GM12878 (cell line): Measurements from ENCODE around the gene IL23R. TPM values are rescaled to one million over a fixed set of nuclear protein-coding genes. Genes with fewer than 3 reads are reported as not detected.

ENCODE experiments used
- ATAC-seq: fragments of 200-7000 bp; cut with Tn5 transposase; 3 replicates; pipeline ENCODE4 v1.9.1; 2020; ENCODE audit warnings: mild to moderate bottlenecking, moderate library complexity
- BruUV-seq: library from RNA; stranded (reverse); fragments of 400-500 nt; replicated peaks from 2 replicates; lab custom pipeline; 2021; lab: Mats Ljungman, UMichigan
- CTCF ChIA-PET: fragments of 300-600 bp; sonication (Branson Sonifier 250); formaldehyde crosslinking; extraction: SDS; loops from one replicate; lab custom pipeline; 2021; ENCODE audit warnings: inconsistent platforms; lab: Yijun Ruan, JAX
- POLR2A ChIA-PET: fragments of 350-600 bp; formaldehyde crosslinking; extraction: SDS; loops from one replicate; lab custom pipeline; 2021; ENCODE audit warnings: inconsistent platforms; lab: Charles Lee
- RAD21 ChIA-PET: fragments of 300-600 bp; sonication (Branson Sonifier 250); formaldehyde crosslinking; loops from one replicate; lab custom pipeline; 2023; ENCODE audit warnings: antibody characterized with exemption; ENCODE audit not compliant: unreplicated experiment; lab: Charles Lee
- SMC1A ChIA-PET: fragments of 300-600 bp; sonication (Branson Sonifier 250); formaldehyde crosslinking; loops from one replicate; lab custom pipeline; 2023; ENCODE audit not compliant: unreplicated experiment, uncharacterized antibody; lab: Charles Lee
- DNase-seq: peaks from one replicate; pipeline ENCODE4 v3.0.0-alpha.2; 2011; ENCODE audit warnings: low read depth, low spot score
- FAIRE-seq: peaks from 3 replicates; lab custom pipeline; 2011; peaks lifted over from hg19 to GRCh38; lab: Jason Lieb, UNC
- H2AFZ ChIP-seq: 2 replicates; pipeline ENCODE4 v1.6.0; 2011; ENCODE audit warnings: low read depth, low read length, control low read depth; ENCODE audit not compliant: control insufficient read depth
- H3K27ac ChIP-seq: 2 replicates; pipeline ENCODE4 v1.5.1; 2011; ENCODE audit warnings: control low read depth; ENCODE audit not compliant: control insufficient read depth, insufficient read depth
- H3K27me3 ChIP-seq, 2 experiments: replicated peaks in 1 of 2; 2 replicates each; pipeline versions ENCODE4 v1.6.0 to v1.6.1; 2011; ENCODE audit warnings: low read length in 1 of 2; ENCODE audit not compliant: control insufficient read depth in 2 of 2, insufficient read depth in 2 of 2
- H3K36me3 ChIP-seq, 2 experiments: 2 replicates each; pipeline ENCODE4 v1.5.1; 2011; ENCODE audit warnings: low read length in 1 of 2; ENCODE audit not compliant: control insufficient read depth in 2 of 2, insufficient read depth in 2 of 2
- H3K4me1 ChIP-seq: 2 replicates; pipeline ENCODE4 v1.6.1; 2011; ENCODE audit warnings: mild to moderate bottlenecking, low read length, moderate library complexity, mixed read lengths; ENCODE audit not compliant: control insufficient read depth, insufficient read depth
- H3K4me2 ChIP-seq: 2 replicates; pipeline ENCODE4 v1.6.0; 2011; ENCODE audit warnings: control low read depth; ENCODE audit not compliant: control insufficient read depth, insufficient read depth
- H3K4me3 ChIP-seq: fragments of 200-600 bp; sonication (generic); 2 replicates; pipeline ENCODE4 v1.5.1; 2016
- H3K79me2 ChIP-seq: 2 replicates; pipeline ENCODE4 v1.6.0; 2011; ENCODE audit warnings: low read length; ENCODE audit not compliant: control insufficient read depth, insufficient read depth
- H3K9ac ChIP-seq: 2 replicates; pipeline ENCODE4 v1.8.0; 2011; ENCODE audit warnings: low read length, control low read depth, mixed read lengths; ENCODE audit not compliant: control insufficient read depth, insufficient read depth
- H3K9me3 ChIP-seq: replicated peaks from 3 replicates; pipeline ENCODE4 v1.5.1; 2011; ENCODE audit warnings: mild to moderate bottlenecking, low read length; ENCODE audit not compliant: control insufficient read depth, insufficient read depth
- H4K20me1 ChIP-seq: 2 replicates; pipeline ENCODE4 v1.6.0; 2011; ENCODE audit not compliant: control insufficient read depth, insufficient read depth
- BHLHE40 ChIP-seq, 2 experiments: fragments of 450-650 bp in 1 of 2; IDR thresholded peaks; 2 replicates each; pipeline ENCODE4 v1.6.1; 2011 to 2017; ENCODE audit warnings: low read depth in 2 of 2, borderline replicate concordance in 1 of 2, improper control_type of control experiment in 1 of 2, low read length in 1 of 2, mild to moderate bottlenecking in 1 of 2
- CBFB ChIP-seq: IDR thresholded peaks from 2 replicates; pipeline ENCODE4 v1.6.1; 2016; ENCODE audit warnings: antibody characterized with exemption, low read depth
- CREM ChIP-seq: IDR thresholded peaks from 2 replicates; pipeline ENCODE4 v1.6.1; 2014; ENCODE audit warnings: antibody characterized with exemption, low read depth
- DPF2 ChIP-seq: fragments of 450-650 bp; IDR thresholded peaks from 2 replicates; pipeline ENCODE4 v1.6.1; 2017; ENCODE audit warnings: mild to moderate bottlenecking
- EED ChIP-seq: sonication (generic); IDR thresholded peaks from 2 replicates; pipeline ENCODE4 v1.6.1; 2016; ENCODE audit warnings: antibody characterized with exemption, low read depth
- EGR1 ChIP-seq, 2 experiments: IDR thresholded peaks; 1 replicate in 1 of 2; 2 replicates in 1 of 2; pipeline ENCODE4 v1.6.1; 2011 to 2012; ENCODE audit warnings: low read depth in 2 of 2, low read length in 2 of 2, borderline replicate concordance in 1 of 2, mild to moderate bottlenecking in 1 of 2, moderate library complexity in 1 of 2
- FOXK2 ChIP-seq: fragments of 450-650 bp; IDR thresholded peaks from 2 replicates; pipeline ENCODE4 v1.6.1; 2017; ENCODE audit warnings: mild to moderate bottlenecking, moderate library complexity
- IKZF1 ChIP-seq: fragments of 450-650 bp; conservative IDR thresholded peaks from 2 replicates; pipeline ENCODE4 v1.6.1; 2017; ENCODE audit warnings: antibody characterized with exemption, mild to moderate bottlenecking
- IKZF2 ChIP-seq, 2 experiments: fragments of 450-650 bp; IDR thresholded peaks; 2 replicates each; pipeline ENCODE4 v1.6.1; 2017; ENCODE audit warnings: mild to moderate bottlenecking in 2 of 2, moderate library complexity in 2 of 2
- JUNB ChIP-seq: IDR thresholded peaks from 2 replicates; pipeline ENCODE4 v1.6.1; 2016; ENCODE audit warnings: antibody characterized with exemption, mild to moderate bottlenecking
- KDM1A ChIP-seq: fragments of 200-600 bp; sonication (generic); IDR thresholded peaks from 2 replicates; pipeline ENCODE4 v1.6.1; 2016; ENCODE audit warnings: borderline replicate concordance
- LARP7 ChIP-seq: fragments of 450-650 bp; IDR thresholded peaks from 2 replicates; pipeline ENCODE4 v1.6.1; 2017; ENCODE audit warnings: mild to moderate bottlenecking
- MTA2 ChIP-seq: fragments of 450-650 bp; IDR thresholded peaks from 2 replicates; pipeline ENCODE4 v1.6.1; 2016; ENCODE audit warnings: low read depth, mild to moderate bottlenecking, moderate library complexity
- NFIC ChIP-seq: IDR thresholded peaks from 2 replicates; pipeline ENCODE4 v1.6.1; 2012; ENCODE audit warnings: low read depth, mild to moderate bottlenecking, inconsistent platforms, low read length, moderate library complexity
- NR2C1 ChIP-seq: fragments of 450-650 bp; IDR thresholded peaks from 2 replicates; pipeline ENCODE4 v1.6.1; 2017; ENCODE audit warnings: antibody characterized with exemption, mild to moderate bottlenecking, moderate library complexity
- RFX5 ChIP-seq: IDR thresholded peaks from 2 replicates; pipeline ENCODE4 v1.6.1; 2011; ENCODE audit warnings: low read depth, low read length, improper control_type of control experiment
- RUNX3 ChIP-seq: IDR thresholded peaks from 2 replicates; pipeline ENCODE4 v1.6.1; 2012; ENCODE audit warnings: low read length, inconsistent platforms
- SP1 ChIP-seq: IDR thresholded peaks from one replicate; pipeline ENCODE4 v1.6.1; 2011; ENCODE audit warnings: low read depth, low read length
- WGBS: methylation state at CpG from one replicate; pipeline ENCODE4 v1.1.6; 2016; ENCODE audit warnings: low lambda C conversion rate; ENCODE audit not compliant: insufficient replicate concordance, insufficient coverage; ENCODE audit errors: missing lambda C conversion rate; 5-methylcytosine and 5-hydroxymethylcytosine counted together
- in situ Hi-C: fragments of 300-500 bp; cut with MboI; formaldehyde crosslinking; loops from 9 replicates; pipeline ENCODE4 v1.14.3; 2018; ENCODE audit warnings: mixed read lengths
- intact Hi-C: fragments of 100-400 bp; cut with micrococcal nuclease; formaldehyde crosslinking; loops from one replicate; pipeline ENCODE4 v1.14.2; 2022; ENCODE audit not compliant: unreplicated experiment
- polyA plus RNA-seq, 11 experiments: library from polyadenylated mRNA; depleted of rRNA in 4 of 11; unstranded in 6 of 11; stranded (reverse) in 5 of 11; fragments of >200 nt; fragmentation: Nextera tagmentation in 4 of 11; fragmentation: Illumina TruSeq in 1 of 11; extraction: Ambion mirVana in 4 of 11; extraction: Trizol in 1 of 11; gene quantifications; 1 replicate in 1 of 11; 2 replicates in 10 of 11; pipeline versions ENCODE4 v1.2.1 to v1.2.3, GENCODE V29; 2011 to 2016; ENCODE audit warnings: inconsistent platforms in 2 of 11, missing spikeins in 2 of 11, low read depth in 1 of 11
- total RNA-seq, 4 experiments: library from RNA; depleted of rRNA in 3 of 4; stranded (reverse); fragments of >200 nt in 3 of 4; fragmentation: Illumina TruSeq in 1 of 4; extraction: Trizol in 1 of 4; gene quantifications; 2 replicates each; pipeline versions ENCODE4 v1.2.1 to v1.2.3, GENCODE V29; 2013 to 2021
- TF ChIP-seq, protein P1 (sequence below): IDR thresholded peaks from 2 replicates; pipeline ENCODE4 v1.6.1; 2012; ENCODE audit warnings: low read length, inconsistent platforms
- TF ChIP-seq, protein P2 (sequence below): fragments of 450-650 bp; IDR thresholded peaks from 2 replicates; pipeline ENCODE4 v1.6.1; 2017; ENCODE audit warnings: low read depth, mild to moderate bottlenecking, moderate library complexity

Gene IL23R
- total and polyA plus RNA-seq, 10 of the 15 experiments (the other 5 are each of a cell fraction or from before 2014, with no cell fraction given) = 0.16 to 6.4 (median 0.59) TPM

DNA sequence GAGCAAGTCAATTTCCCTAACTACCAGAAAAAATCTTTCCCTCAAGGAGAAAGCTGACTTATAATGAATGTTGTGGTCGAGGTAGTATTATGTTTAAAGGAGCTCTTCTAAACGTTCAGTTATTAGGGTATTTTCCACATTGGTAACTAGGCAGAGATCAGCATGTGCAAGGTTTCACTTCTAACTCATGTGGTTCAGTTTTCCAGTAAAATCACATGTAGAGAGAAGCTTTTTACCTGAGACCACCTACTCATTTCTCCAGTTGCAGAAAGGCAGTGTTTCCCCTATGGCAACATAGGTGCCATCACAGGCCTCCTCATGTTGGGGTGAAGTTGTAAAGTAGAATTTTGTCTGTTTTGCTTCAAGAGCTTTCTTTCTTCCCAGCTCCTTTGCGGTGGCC lies 23.7 kb downstream of the IL23R start:
- H3K4me3 ChIP-seq = no peak overlapping the region
- no peaks in the 10 kb centered on the region for H3K79me2 ChIP-seq
- no peaks in the 10 kb centered on the region for H4K20me1 ChIP-seq
- intact Hi-C loops = no loop called here
- POLR2A ChIA-PET = interaction anchor here (0.6 to 1.5 kb wide), 7 partner anchors 15 to 1770 kb away, joined by 3 to 6 read pairs (median 4); partner anchors contain the start of gene IL23R
- FAIRE-seq = no peak
- no peaks in the 10 kb centered on the region for H3K36me3 ChIP-seq
- BruUV-seq = no TSS peak
- CTCF ChIA-PET = interaction anchor here (0.5 to 3.4 kb wide), 9 partner anchors 20 to 1131 kb away, joined by 3 to 45 read pairs (median 4); no protein-coding TSS in a partner anchor
- TF ChIP-seq LARP7 (no peak), FOXK2 (no peak), NR2C1 (no peak), SP1 (no peak), KDM1A (no peak), DPF2 (peak; percentile 47; the same call in 1 of the 2 replicates), BHLHE40 (IDR thresholded peaks at IDR 0.05; ENCODE audit: borderline replicate concordance in 1 of 2, low read depth in 2 of 2, low read length in 1 of 2) (peak; percentile 52 to 67; a peak in 2 of 4 replicates), EGR1 (IDR thresholded peaks at IDR 0.05; ENCODE audit: borderline replicate concordance in 1 of 2, low read depth in 2 of 2, low read length in 2 of 2) (0 out of 3 replicates have a peak, but pooled peaks of 1 of the 2 experiments have one; percentile 8), NFIC (peak; percentile 48; the same call in 1 of the 2 replicates), RFX5 (0 out of 2 replicates have a peak, but pooled peaks have one; percentile 28), JUNB (peak; percentile 16; the same call in 1 of the 2 replicates), MTA2 (peak; percentile 73), IKZF2 (IDR thresholded peaks at IDR 0.05) (peak; percentile 75 to 81; a peak in 3 of 4 replicates), RUNX3 (peak; percentile 64; the same call in 1 of the 2 replicates), CBFB (no peak), CREM (no peak), EED (peak; percentile 56; the same call in 1 of the 2 replicates), IKZF1 (peak; percentile 76)
- TF ChIP-seq, protein P1, sequence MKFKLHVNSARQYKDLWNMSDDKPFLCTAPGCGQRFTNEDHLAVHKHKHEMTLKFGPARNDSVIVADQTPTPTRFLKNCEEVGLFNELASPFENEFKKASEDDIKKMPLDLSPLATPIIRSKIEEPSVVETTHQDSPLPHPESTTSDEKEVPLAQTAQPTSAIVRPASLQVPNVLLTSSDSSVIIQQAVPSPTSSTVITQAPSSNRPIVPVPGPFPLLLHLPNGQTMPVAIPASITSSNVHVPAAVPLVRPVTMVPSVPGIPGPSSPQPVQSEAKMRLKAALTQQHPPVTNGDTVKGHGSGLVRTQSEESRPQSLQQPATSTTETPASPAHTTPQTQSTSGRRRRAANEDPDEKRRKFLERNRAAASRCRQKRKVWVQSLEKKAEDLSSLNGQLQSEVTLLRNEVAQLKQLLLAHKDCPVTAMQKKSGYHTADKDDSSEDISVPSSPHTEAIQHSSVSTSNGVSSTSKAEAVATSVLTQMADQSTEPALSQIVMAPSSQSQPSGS = 0 out of 2 replicates have a peak, but pooled peaks have one; percentile 21
- TF ChIP-seq, protein P2, sequence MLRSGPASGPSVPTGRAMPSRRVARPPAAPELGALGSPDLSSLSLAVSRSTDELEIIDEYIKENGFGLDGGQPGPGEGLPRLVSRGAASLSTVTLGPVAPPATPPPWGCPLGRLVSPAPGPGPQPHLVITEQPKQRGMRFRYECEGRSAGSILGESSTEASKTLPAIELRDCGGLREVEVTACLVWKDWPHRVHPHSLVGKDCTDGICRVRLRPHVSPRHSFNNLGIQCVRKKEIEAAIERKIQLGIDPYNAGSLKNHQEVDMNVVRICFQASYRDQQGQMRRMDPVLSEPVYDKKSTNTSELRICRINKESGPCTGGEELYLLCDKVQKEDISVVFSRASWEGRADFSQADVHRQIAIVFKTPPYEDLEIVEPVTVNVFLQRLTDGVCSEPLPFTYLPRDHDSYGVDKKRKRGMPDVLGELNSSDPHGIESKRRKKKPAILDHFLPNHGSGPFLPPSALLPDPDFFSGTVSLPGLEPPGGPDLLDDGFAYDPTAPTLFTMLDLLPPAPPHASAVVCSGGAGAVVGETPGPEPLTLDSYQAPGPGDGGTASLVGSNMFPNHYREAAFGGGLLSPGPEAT = peak; percentile 81; the same call in 1 of the 2 replicates
- TF ChIP-seq, all 136 proteins: peak for 13
- in situ Hi-C loops = no loop called here
- DNase-seq (no peak), ATAC-seq (peak; percentile 36)
- 0 out of 2 replicates have a peak overlapping the region, but pooled peaks have one; percentile 14 for H3K4me2 ChIP-seq
- RAD21 ChIA-PET = interaction anchor here (0.6 to 1.6 kb wide), 8 partner anchors 19 to 417 kb away, joined by 3 to 9 read pairs (median 4); no protein-coding TSS in a partner anchor
- no peak overlapping the region for H3K27ac ChIP-seq
- H3K9ac ChIP-seq = no peak overlapping the region
- peak overlapping the region; percentile 26 for H2AFZ ChIP-seq
- no peaks in the 10 kb centered on the region for H3K27me3 ChIP-seq
- H3K4me1 ChIP-seq = peaks cover 15% of the 10 kb centered on the region
- WGBS = 3% methylated on average over 3 of the region's 3 CpGs
- no peaks in the 10 kb centered on the region for H3K9me3 ChIP-seq
- SMC1A ChIA-PET = interaction anchor here (0.8 to 3.4 kb wide), 12 partner anchors 15 to 194 kb away, joined by 3 to 32 read pairs (median 4); partner anchors contain the start of gene IL23R
